K562 (cell line): Measurements from ENCODE around the gene EXOC3L2. TPM values are rescaled to one million over a fixed set of nuclear protein-coding genes. Genes with fewer than 3 reads are reported as not detected.
A peak's percentile ranks its signal among the peaks of the same experiment; 100 is the strongest.

Experiments
- ARID1B ChIP-seq: fragments of 450-650 bp; IDR thresholded peaks from 2 replicates; pipeline ENCODE4 v1.6.1; 2016; ENCODE audit warnings: antibody characterized with exemption, mild to moderate bottlenecking, inconsistent platforms
- CBFA2T2 ChIP-seq: fragments of 450-650 bp; conservative IDR thresholded peaks from 2 replicates; pipeline ENCODE4 v1.6.1; 2017; ENCODE audit warnings: mild to moderate bottlenecking
- CBFA2T3 ChIP-seq: fragments of 450-650 bp; IDR thresholded peaks from 2 replicates; pipeline ENCODE4 v1.6.1; 2017
- ETV5 ChIP-seq: sonication (generic); formaldehyde crosslinking; IDR thresholded peaks from 2 replicates; pipeline ENCODE4 v1.4.0; 2020; ENCODE audit warnings: low read depth, mild to moderate bottlenecking, missing genetic modification reagents
- GABPA ChIP-seq: fragments of 200-800 bp; sonication (Bioruptor generic); conservative IDR thresholded peaks from 2 replicates; pipeline ENCODE4 v1.6.1; 2016; ENCODE audit warnings: low read depth, missing genetic modification characterization, missing compliant biosample characterization
- HDAC2 ChIP-seq: fragments of 450-650 bp; IDR thresholded peaks from 2 replicates; pipeline ENCODE4 v1.6.1; 2016; ENCODE audit warnings: mild to moderate bottlenecking
- KDM1A ChIP-seq, 2 experiments: fragments of 450-650 bp; IDR thresholded peaks; 2 replicates each; pipeline ENCODE4 v1.6.1; 2016; ENCODE audit warnings: mild to moderate bottlenecking in 2 of 2
- MYC ChIP-seq, 2 experiments: fragments of 250-450 bp in 1 of 2; sonication (Bioruptor Pico) in 1 of 2; IDR thresholded peaks; 2 replicates each; pipeline versions ENCODE4 v1.5.1 to v1.6.1; 2012 to 2021; ENCODE audit warnings: low read depth in 2 of 2, borderline replicate concordance in 1 of 2, improper control_type of control experiment in 1 of 2, low read length in 1 of 2, mild to moderate bottlenecking in 1 of 2, moderate library complexity in 1 of 2
- NRF1 ChIP-seq, 2 experiments: fragments of 450-650 bp; IDR thresholded peaks in 1 of 2; conservative IDR thresholded peaks in 1 of 2; 2 replicates each; pipeline ENCODE4 v1.6.1; 2014; ENCODE audit warnings: mild to moderate bottlenecking in 2 of 2
- RCOR1 ChIP-seq, 2 experiments: IDR thresholded peaks; 2 replicates each; pipeline ENCODE4 v1.6.1; 2012; ENCODE audit warnings: low read depth in 2 of 2, low read length in 2 of 2, borderline replicate concordance in 1 of 2, improper control_type of control experiment in 1 of 2
- REST ChIP-seq, 2 experiments: fragments of 450-650 bp; formaldehyde crosslinking in 1 of 2; IDR thresholded peaks; 2 replicates each; pipeline versions ENCODE4 v1.4.0 to v1.6.1; 2014 to 2020; ENCODE audit warnings: mild to moderate bottlenecking in 2 of 2, borderline replicate concordance in 1 of 2, low read depth in 1 of 2
- SMAD4 ChIP-seq: fragments of 250-450 bp; sonication (Bioruptor Pico); conservative IDR thresholded peaks from 2 replicates; pipeline ENCODE4 v1.8.0; 2021; ENCODE audit warnings: inconsistent platforms, mild to moderate bottlenecking, moderate library complexity
- STAT5A ChIP-seq: IDR thresholded peaks from 2 replicates; pipeline ENCODE4 v1.6.1; 2012; ENCODE audit warnings: low read length, inconsistent platforms, borderline replicate concordance
- TEAD1 ChIP-seq, 2 experiments: fragments of 450-650 bp in 1 of 2; sonication (generic) in 1 of 2; formaldehyde crosslinking; IDR thresholded peaks; 2 replicates each; pipeline versions ENCODE4 v1.4.0 to v1.8.0; 2020 to 2022; ENCODE audit warnings: mild to moderate bottlenecking in 2 of 2, missing genetic modification reagents in 1 of 2
- YY1 ChIP-seq, 3 experiments: IDR thresholded peaks; 2 replicates each; pipeline ENCODE4 v1.6.1; 2011; ENCODE audit warnings: low read length in 2 of 3, mild to moderate bottlenecking in 2 of 3, moderate library complexity in 2 of 3, borderline replicate concordance in 1 of 3, control low read depth in 1 of 3, low read depth in 1 of 3; ENCODE audit not compliant: insufficient read depth in 3 of 3, insufficient replicate concordance in 2 of 3, control insufficient read depth in 1 of 3, insufficient read length in 1 of 3; ENCODE audit errors: extremely low read depth in 1 of 3
- ZNF830 ChIP-seq: fragments of 250-450 bp; sonication (Bioruptor Pico); IDR thresholded peaks from 2 replicates; pipeline ENCODE4 v1.5.0; 2021; ENCODE audit warnings: mild to moderate bottlenecking
- polyA plus RNA-seq, 8 experiments: library from polyadenylated mRNA; depleted of rRNA in 4 of 8; stranded (reverse) in 5 of 8; unstranded in 3 of 8; fragments of >200 nt; fragmentation: Nextera tagmentation in 2 of 8; fragmentation: Illumina TruSeq in 1 of 8; extraction: Ambion mirVana in 2 of 8; extraction: Trizol in 1 of 8; gene quantifications; 2 replicates each; pipeline versions ENCODE4 v1.2.1 to v1.2.3, GENCODE V29; 2011 to 2014; ENCODE audit warnings: inconsistent platforms in 1 of 8, missing spikeins in 1 of 8
- total RNA-seq, 7 experiments: library from RNA; depleted of rRNA in 6 of 7; stranded (reverse); fragments of >200 nt in 6 of 7; fragmentation: Illumina TruSeq in 2 of 7; extraction: Trizol in 2 of 7; gene quantifications; 2 replicates each; pipeline versions ENCODE4 v1.2.1 to v1.2.3, GENCODE V29; 2011 to 2021; ENCODE audit warnings: low replicate concordance in 1 of 7
- TF ChIP-seq, protein P1 (sequence below), 2 experiments: fragments of 200-800 bp in 1 of 2; sonication (Bioruptor generic) in 1 of 2; sonication (generic) in 1 of 2; formaldehyde crosslinking in 1 of 2; IDR thresholded peaks in 1 of 2; conservative IDR thresholded peaks in 1 of 2; 2 replicates each; pipeline versions ENCODE4 v1.5.0 to v1.6.1; 2016 to 2020; ENCODE audit warnings: missing compliant biosample characterization in 1 of 2, missing genetic modification characterization in 1 of 2, missing genetic modification reagents in 1 of 2

Gene EXOC3L2
- total and polyA plus RNA-seq, 9 of the 15 experiments (the other 6 are each of a cell fraction or from before 2014, with no cell fraction given): 0.31 to 19.0 (median 2.4) TPM

GRCh38 chr19:45171211-45171623 is 74.0 kb downstream of the EXOC3L2 start (continued):
- TF ChIP-seq GABPA (tag): peak; percentile 61
- peak in 1 of 2 experiments; percentile 70; a peak in 1 of 4 replicates for TF ChIP-seq RCOR1 (IDR thresholded peaks at IDR 0.05; ENCODE audit: borderline replicate concordance in 1 of 2, low read depth in 2 of 2, low read length in 2 of 2)
- TF ChIP-seq REST (IDR thresholded peaks at IDR 0.05; ENCODE audit: borderline replicate concordance): 0 out of 2 replicates have a peak, but pooled peaks have one; percentile 3
- TF ChIP-seq REST (CRISPR knock-in tag; IDR thresholded peaks at IDR 0.05; ENCODE audit: low read depth): no peak
- peak in 1 of 2 experiments; percentile 39; a peak in 1 of 4 replicates for TF ChIP-seq NRF1 (conservative IDR thresholded peaks at IDR 0.05 in 1 of 2, IDR thresholded peaks at IDR 0.05 in 1 of 2)
- peak; percentile 71 for TF ChIP-seq CBFA2T3
- TF ChIP-seq YY1 (IDR thresholded peaks at IDR 0.05; ENCODE audit: borderline replicate concordance in 1 of 3, control insufficient read depth in 1 of 3, extremely low read depth in 1 of 3, insufficient read depth in 3 of 3, insufficient read length in 1 of 3, insufficient replicate concordance in 2 of 3, low read depth in 1 of 3, low read length in 2 of 3): peak in 1 of 3 experiments; percentile 12
- TF ChIP-seq TEAD1 (CRISPR knock-in tag; IDR thresholded peaks at IDR 0.05): peak in 1 of 2 experiments; percentile 74; a peak in 1 of 4 replicates
- TF ChIP-seq, protein P1, sequence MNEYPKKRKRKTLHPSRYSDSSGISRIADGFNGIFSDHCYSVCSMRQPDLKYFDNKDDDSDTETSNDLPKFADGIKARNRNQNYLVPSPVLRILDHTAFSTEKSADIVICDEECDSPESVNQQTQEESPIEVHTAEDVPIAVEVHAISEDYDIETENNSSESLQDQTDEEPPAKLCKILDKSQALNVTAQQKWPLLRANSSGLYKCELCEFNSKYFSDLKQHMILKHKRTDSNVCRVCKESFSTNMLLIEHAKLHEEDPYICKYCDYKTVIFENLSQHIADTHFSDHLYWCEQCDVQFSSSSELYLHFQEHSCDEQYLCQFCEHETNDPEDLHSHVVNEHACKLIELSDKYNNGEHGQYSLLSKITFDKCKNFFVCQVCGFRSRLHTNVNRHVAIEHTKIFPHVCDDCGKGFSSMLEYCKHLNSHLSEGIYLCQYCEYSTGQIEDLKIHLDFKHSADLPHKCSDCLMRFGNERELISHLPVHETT (CRISPR knock-in tag; conservative IDR thresholded peaks at IDR 0.05 in 1 of 2, IDR thresholded peaks at IDR 0.05 in 1 of 2): no peak
- peak; percentile 52; the same call in 1 of the 2 replicates for TF ChIP-seq STAT5A
- TF ChIP-seq HDAC2: 0 out of 2 replicates have a peak, but pooled peaks have one; percentile 34
- TF ChIP-seq KDM1A (IDR thresholded peaks at IDR 0.05): peak in 1 of 2 experiments; percentile 46; a peak in 2 of 4 replicates
- peak; percentile 28; the same call in 1 of the 2 replicates for TF ChIP-seq MYC (IDR thresholded peaks at IDR 0.05; ENCODE audit: low read depth, low read length)
- no peak for TF ChIP-seq MYC (CRISPR knock-in tag; IDR thresholded peaks at IDR 0.05; ENCODE audit: borderline replicate concordance, low read depth)
- peak; percentile 84 for TF ChIP-seq ARID1B
- TF ChIP-seq ZNF830 (CRISPR knock-in tag): no peak
- TF ChIP-seq ETV5 (CRISPR knock-in tag): peak; percentile 95
- TF ChIP-seq CBFA2T2: peak; percentile 49
- peak; percentile 73 for TF ChIP-seq SMAD4 (CRISPR knock-in tag)
